ENCODE results near the gene SORL1-AS1.

The SORL1-AS1 gene

DNA sequence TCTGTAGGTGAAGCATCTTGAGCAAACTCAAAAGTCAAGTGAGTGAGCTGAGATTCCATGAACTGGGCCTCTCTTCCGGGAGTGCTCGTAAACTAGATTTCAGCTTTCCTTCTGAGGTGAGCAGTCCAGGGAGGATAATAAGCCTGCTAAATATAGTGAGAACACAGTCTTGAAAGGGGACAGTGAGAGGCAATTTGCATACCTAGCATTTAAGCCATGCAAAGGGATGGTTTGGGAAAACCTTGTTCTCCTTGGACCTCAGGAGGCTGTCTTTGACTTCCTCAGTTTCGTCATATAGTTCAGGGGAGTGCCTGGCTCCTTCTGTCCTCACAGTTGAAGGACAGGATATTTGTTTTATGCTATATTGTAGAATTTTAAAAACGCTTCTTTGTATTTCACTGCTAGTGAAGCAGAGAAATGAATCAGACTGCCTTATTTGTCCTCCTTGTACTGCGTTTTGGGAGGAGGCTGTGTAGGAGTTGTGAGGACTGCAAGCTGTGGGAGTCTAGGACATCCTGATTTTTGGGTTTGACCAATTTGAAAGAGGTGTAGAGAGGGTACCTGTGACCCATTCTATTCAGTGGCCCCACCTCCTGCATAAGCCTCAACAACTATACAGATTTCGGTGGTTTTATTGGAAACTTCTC lies 11.0 kb upstream of the SORL1-AS1 start:
- no peaks in the 10 kb centered on the region for H3K36me3 Mint-ChIP-seq (ENCODE audit: unreplicated experiment)
- H3K27ac Mint-ChIP-seq (ENCODE audit: unreplicated experiment) = no peak overlapping the region
- TF ChIP-seq, protein P1, sequence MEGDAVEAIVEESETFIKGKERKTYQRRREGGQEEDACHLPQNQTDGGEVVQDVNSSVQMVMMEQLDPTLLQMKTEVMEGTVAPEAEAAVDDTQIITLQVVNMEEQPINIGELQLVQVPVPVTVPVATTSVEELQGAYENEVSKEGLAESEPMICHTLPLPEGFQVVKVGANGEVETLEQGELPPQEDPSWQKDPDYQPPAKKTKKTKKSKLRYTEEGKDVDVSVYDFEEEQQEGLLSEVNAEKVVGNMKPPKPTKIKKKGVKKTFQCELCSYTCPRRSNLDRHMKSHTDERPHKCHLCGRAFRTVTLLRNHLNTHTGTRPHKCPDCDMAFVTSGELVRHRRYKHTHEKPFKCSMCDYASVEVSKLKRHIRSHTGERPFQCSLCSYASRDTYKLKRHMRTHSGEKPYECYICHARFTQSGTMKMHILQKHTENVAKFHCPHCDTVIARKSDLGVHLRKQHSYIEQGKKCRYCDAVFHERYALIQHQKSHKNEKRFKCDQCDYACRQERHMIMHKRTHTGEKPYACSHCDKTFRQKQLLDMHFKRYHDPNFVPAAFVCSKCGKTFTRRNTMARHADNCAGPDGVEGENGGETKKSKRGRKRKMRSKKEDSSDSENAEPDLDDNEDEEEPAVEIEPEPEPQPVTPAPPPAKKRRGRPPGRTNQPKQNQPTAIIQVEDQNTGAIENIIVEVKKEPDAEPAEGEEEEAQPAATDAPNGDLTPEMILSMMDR (IDR thresholded peaks at IDR 0.05; ENCODE audit: partially characterized antibody, unreplicated experiment) = no peak
- H3K27me3 Mint-ChIP-seq (ENCODE audit: unreplicated experiment) = peaks cover 2% of the 10 kb centered on the region
- H3K4me3 Mint-ChIP-seq (ENCODE audit: unreplicated experiment) = no peak overlapping the region
- H3K9me3 Mint-ChIP-seq (ENCODE audit: unreplicated experiment) = no peaks in the 10 kb centered on the region
- peaks cover 17% of the 10 kb centered on the region for H3K4me1 Mint-ChIP-seq (ENCODE audit: low read depth, unreplicated experiment)
- no peak for DNase-seq

DNA sequence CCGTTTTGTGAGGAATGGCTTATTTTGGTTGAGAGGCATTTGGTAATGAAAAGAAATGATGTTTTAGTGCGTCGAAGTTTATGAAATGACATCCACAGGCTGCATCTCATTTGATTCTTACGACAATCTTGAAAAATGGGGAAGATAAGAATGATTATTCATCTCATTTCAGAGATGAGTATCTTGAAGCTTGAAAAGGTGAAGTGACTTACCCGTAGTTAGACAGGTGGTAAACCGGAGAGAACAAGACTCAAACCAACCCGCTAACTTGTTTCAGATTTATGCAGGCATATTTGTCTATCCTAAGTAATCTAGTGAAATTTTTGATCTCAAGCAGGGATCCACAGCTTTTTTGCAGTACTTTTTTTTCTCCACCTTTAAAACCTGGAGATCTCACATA lies 9.1 kb upstream of the SORL1-AS1 start:
- TF ChIP-seq, protein P1 (IDR thresholded peaks at IDR 0.05; ENCODE audit: partially characterized antibody, unreplicated experiment) = no peak
- Mint-ChIP-seq H3K4me3 (ENCODE audit: unreplicated experiment) (no peak overlapping the region), H3K9me3 (ENCODE audit: unreplicated experiment) (peaks cover 4% of the 10 kb centered on the region), H3K36me3 (ENCODE audit: unreplicated experiment) (no peaks in the 10 kb centered on the region), H3K27me3 (ENCODE audit: unreplicated experiment) (peaks cover 3% of the 10 kb centered on the region), H3K27ac (ENCODE audit: unreplicated experiment) (no peak overlapping the region), H3K4me1 (ENCODE audit: low read depth, unreplicated experiment) (peaks cover 27% of the 10 kb centered on the region)
- DNase-seq = no peak

DNA sequence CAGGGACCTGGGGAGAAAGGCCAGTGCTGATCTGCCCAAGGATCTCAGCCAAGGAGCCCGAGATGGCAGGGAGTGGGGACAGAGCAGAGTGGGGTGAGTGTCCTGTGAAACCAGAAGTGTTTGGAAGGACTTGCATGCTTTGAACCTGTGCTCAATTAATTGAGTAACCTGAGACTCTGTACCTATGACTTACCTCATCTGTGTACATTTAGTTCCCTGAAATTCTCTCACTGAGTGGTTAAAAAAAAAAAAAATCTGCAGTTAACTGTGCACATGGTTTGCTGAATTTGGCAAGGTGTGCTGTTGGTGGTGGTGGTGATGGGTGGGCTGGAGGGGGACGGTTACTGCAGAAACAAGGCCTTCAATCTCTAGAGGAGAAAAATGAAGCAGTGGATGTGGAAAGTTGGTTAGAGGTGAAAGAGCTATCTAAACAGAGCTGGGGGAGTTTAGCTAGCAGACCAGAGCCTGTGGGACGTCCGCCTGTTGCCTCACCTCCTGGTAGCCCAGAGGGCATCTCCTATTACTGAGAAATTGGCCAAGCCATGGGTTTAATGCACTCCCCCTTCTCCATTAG lies 8.3 kb upstream of the SORL1-AS1 start:
- peaks cover 4% of the 10 kb centered on the region for H3K9me3 Mint-ChIP-seq (ENCODE audit: unreplicated experiment)
- peaks cover 3% of the 10 kb centered on the region for H3K27me3 Mint-ChIP-seq (ENCODE audit: unreplicated experiment)
- peaks cover 23% of the 10 kb centered on the region for H3K4me1 Mint-ChIP-seq (ENCODE audit: low read depth, unreplicated experiment)
- TF ChIP-seq, protein P1 (IDR thresholded peaks at IDR 0.05; ENCODE audit: partially characterized antibody, unreplicated experiment) = no peak
- no peak for DNase-seq
- H3K36me3 Mint-ChIP-seq (ENCODE audit: unreplicated experiment) = no peaks in the 10 kb centered on the region
- H3K27ac Mint-ChIP-seq (ENCODE audit: unreplicated experiment) = no peak overlapping the region
- no peak overlapping the region for H3K4me3 Mint-ChIP-seq (ENCODE audit: unreplicated experiment)

DNA sequence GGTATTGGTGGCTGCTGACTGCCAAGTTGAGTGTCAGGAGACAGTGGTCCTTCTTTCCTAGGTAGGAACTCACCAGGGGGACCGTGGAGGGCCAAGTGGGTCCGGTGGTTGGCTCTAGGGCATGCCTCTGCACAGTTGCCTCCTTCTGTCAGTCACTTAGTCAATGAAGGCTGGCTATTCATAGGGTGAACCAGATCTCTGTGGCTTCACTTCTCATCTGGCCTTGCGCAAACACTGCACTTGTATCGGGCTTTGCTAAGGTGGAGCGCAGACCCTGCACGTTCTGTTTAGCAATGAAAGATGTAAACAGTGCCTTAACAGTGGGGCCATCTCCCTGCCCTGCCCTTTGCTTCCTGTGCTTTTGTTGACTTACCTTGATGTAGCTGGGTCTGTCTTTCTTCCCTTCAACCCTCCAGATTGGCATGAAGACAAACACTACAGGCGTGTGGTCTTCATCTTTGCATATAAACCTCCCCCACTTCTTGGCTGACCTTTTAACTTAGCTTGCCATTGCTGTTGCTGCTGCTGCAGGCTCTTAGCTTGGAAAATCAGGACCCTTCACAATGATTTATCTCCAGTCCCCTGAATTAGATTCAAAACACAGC lies 6.7 kb upstream of the SORL1-AS1 start:
- H3K4me1 Mint-ChIP-seq (ENCODE audit: low read depth, unreplicated experiment) = peaks cover 20% of the 10 kb centered on the region

More for the DNA sequence above, 6.7 kb upstream of the SORL1-AS1 start:
- no peak for DNase-seq
- Mint-ChIP-seq H3K27ac (ENCODE audit: unreplicated experiment) (no peak overlapping the region), H3K4me3 (ENCODE audit: unreplicated experiment) (no peak overlapping the region), H3K27me3 (ENCODE audit: unreplicated experiment) (peaks cover 2% of the 10 kb centered on the region), H3K36me3 (ENCODE audit: unreplicated experiment) (no peaks in the 10 kb centered on the region), H3K9me3 (ENCODE audit: unreplicated experiment) (peaks cover 4% of the 10 kb centered on the region)
- TF ChIP-seq, protein P1 (IDR thresholded peaks at IDR 0.05; ENCODE audit: partially characterized antibody, unreplicated experiment) = no peak

All from glutamatergic neuron (in vitro differentiated cells).